ENCODE measurements around the gene METTL24. TPM values are rescaled to one million over a fixed set of nuclear protein-coding genes. Genes with fewer than 3 reads are reported as not detected.
"Not testable (repeated sequence)": the region's sequence is repeated elsewhere in the genome, so short reads cannot be mapped to it uniquely, and the experiment has no call there.

The METTL24 gene
- total and polyA plus RNA-seq, 2 of the 8 experiments (the other 6 are each of a cell fraction or from before 2014, with no cell fraction given) = 0.30 to 0.39 TPM

GRCh38 chr6:110244621-110245020 is 113.5 kb downstream of the METTL24 start:
- POLR2A ChIA-PET (ENCODE audit: partially characterized antibody); H3K23ac ChIP-seq (ENCODE audit: insufficient read length); H3K9me3 ChIP-seq (ENCODE audit: insufficient read depth in 2 of 2, low read depth in 1 of 2, low read length in 1 of 2); H3K56ac ChIP-seq (replicated peaks; ENCODE audit: insufficient read length, low read depth, low read length); H2BK20ac ChIP-seq (ENCODE audit: low read length); H4K91ac ChIP-seq (replicated peaks; ENCODE audit: insufficient read length, low read length); H3K4me3 ChIP-seq (ENCODE audit: extremely low read depth in 1 of 4, insufficient read depth in 2 of 4, low read depth in 3 of 4, low read length in 4 of 4); H4K8ac ChIP-seq (ENCODE audit: extremely low read depth, insufficient read depth, low read length); H2BK12ac ChIP-seq (ENCODE audit: low read depth, low read length); H2AK5ac ChIP-seq (ENCODE audit: low read depth, low read length); H2BK120ac ChIP-seq (replicated peaks; ENCODE audit: low read depth, low read length); H2AFZ ChIP-seq (ENCODE audit: low read length); H2BK5ac ChIP-seq (ENCODE audit: low read depth, low read length); H2BK15ac ChIP-seq (ENCODE audit: low read length); H3K9ac ChIP-seq (replicated peaks in 1 of 4; ENCODE audit: extremely low read depth in 1 of 4, low read depth in 3 of 4, low read length in 3 of 4); H3K23me2 ChIP-seq (ENCODE audit: low read depth, low read length); H3K36me3 ChIP-seq (ENCODE audit: control insufficient read depth in 2 of 4, insufficient read depth in 4 of 4, low read length in 3 of 4); H3K27ac ChIP-seq (ENCODE audit: low read depth, low read length); DNase-seq (ENCODE audit: low read depth in 1 of 2, low spot score in 2 of 2); H4K5ac ChIP-seq (ENCODE audit: insufficient read length, low read depth, low read length); FAIRE-seq; H3K79me1 ChIP-seq (ENCODE audit: low read depth, low read length); H4K20me1 ChIP-seq (replicated peaks in 1 of 2; ENCODE audit: control insufficient read depth in 1 of 2, insufficient read depth in 2 of 2, low read length in 2 of 2); H3K4ac ChIP-seq (replicated peaks; ENCODE audit: insufficient read length, low read depth, low read length); H3K14ac ChIP-seq (ENCODE audit: insufficient read length); H3K27me3 ChIP-seq (replicated peaks in 1 of 4; ENCODE audit: control insufficient read depth in 3 of 4, extremely low read depth in 1 of 4, insufficient read depth in 3 of 4, low read length in 3 of 4); H3K4me2 ChIP-seq (ENCODE audit: insufficient read depth in 1 of 2, low read depth in 2 of 2, low read length in 2 of 2); H3K79me2 ChIP-seq (ENCODE audit: control insufficient read depth in 1 of 2, insufficient read depth in 2 of 2, low read length in 2 of 2); H3K18ac ChIP-seq (ENCODE audit: extremely low read depth, low read length); H3K4me1 ChIP-seq (replicated peaks in 1 of 4; ENCODE audit: control insufficient read depth in 3 of 4, insufficient read depth in 4 of 4, low read length in 3 of 4): not testable (repeated sequence)
- CTCF ChIA-PET (ENCODE audit: partially characterized antibody) = interaction anchor here (0.6 kb wide), 1 partner anchor 60 kb away, joined by 3 read pairs; no protein-coding TSS in a partner anchor
- 95% methylated on average over 3 of the region's 3 CpGs; no CpG with 5 or more reads in 1 of the 2 experiments for WGBS, 2 experiments (ENCODE audit: extremely low coverage in 1 of 2, insufficient coverage in 1 of 2, insufficient read length in 1 of 2, insufficient replicate concordance in 2 of 2, low coverage in 1 of 2, low lambda C conversion rate in 2 of 2, missing lambda C conversion rate in 1 of 2)
